ENCODE results near the gene SSUH2. TPM values are rescaled to one million over a fixed set of nuclear protein-coding genes. Genes with fewer than 3 reads are reported as not detected.
"Not testable (repeated sequence)": the region's sequence is repeated elsewhere in the genome, so short reads cannot be mapped to it uniquely, and the experiment has no call there.

Gene SSUH2
- polyA plus RNA-seq, 4 donors, result 3.9 to 4.5 (median 4.1) TPM

DNA sequence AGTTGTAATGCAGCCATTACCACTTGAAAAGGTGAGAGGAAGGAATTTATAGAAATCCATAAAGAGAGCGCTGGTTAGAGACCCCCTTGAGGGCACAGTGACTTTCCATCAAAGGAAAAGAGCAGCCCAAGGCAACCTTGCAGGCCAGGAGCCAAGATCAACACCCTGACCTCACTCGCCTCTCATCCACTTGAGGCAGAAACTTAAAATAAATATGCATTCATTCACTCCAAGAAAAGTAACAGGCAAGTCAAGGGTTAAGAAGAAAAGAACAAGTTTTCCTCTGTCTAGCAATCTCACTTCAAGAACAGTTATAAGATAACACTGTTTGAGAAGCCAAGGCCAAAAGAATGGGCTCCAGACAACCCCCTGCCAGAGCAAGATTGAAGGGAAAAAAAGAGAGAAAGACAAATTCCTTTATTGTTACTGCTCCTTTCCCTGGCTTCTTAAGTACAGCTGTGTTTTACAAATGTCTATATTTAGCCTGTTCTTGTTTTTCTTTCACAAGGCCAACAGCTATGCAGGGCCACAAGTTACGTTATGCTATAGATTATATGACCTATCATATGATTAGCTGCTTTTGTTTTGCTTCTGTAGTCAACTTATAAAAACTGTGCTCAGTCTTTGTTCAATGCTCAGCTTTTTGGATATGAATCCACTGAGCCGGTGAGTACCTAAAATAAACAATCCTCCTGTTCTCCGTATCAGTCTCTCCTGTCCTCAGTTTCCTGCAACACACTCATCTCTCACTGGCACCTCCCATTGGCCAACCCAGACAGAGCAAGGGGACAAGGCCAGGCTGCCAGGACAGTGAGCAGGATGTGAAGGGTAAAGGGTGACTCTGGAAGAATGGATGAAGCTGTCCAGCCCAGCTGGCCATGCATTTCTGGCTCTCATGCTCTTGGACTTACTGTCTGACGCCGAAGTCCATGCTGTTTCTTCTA, 15.8 kb upstream of the SSUH2 start:
- DNase-seq (ENCODE audit: low read depth in 4 of 4, low spot score in 3 of 4), result peak in 2 of 4 donors; percentile 26 to 47

DNA sequence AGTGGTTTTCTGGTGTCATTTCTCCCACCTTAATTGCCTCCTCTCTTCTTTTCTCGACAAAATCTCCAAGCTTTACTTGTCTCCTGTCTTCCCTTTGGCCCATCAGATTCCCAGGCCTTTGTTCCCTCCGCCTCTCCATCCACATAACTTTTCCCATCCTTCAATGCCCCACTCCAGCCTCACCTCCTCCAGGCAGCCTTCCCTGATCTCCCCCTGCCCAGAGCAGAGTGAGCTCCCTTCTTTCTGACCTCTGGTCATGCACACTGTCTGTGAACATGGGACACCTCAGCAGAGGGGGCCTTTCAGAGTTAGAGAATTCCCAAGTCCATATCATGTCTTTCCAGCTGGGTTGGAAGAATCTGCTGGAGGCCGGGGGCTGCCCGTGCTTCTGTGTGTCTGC, 14.6 kb upstream of the SSUH2 start:
- DNase-seq (ENCODE audit: low read depth in 4 of 4, low spot score in 3 of 4), result no peak

DNA sequence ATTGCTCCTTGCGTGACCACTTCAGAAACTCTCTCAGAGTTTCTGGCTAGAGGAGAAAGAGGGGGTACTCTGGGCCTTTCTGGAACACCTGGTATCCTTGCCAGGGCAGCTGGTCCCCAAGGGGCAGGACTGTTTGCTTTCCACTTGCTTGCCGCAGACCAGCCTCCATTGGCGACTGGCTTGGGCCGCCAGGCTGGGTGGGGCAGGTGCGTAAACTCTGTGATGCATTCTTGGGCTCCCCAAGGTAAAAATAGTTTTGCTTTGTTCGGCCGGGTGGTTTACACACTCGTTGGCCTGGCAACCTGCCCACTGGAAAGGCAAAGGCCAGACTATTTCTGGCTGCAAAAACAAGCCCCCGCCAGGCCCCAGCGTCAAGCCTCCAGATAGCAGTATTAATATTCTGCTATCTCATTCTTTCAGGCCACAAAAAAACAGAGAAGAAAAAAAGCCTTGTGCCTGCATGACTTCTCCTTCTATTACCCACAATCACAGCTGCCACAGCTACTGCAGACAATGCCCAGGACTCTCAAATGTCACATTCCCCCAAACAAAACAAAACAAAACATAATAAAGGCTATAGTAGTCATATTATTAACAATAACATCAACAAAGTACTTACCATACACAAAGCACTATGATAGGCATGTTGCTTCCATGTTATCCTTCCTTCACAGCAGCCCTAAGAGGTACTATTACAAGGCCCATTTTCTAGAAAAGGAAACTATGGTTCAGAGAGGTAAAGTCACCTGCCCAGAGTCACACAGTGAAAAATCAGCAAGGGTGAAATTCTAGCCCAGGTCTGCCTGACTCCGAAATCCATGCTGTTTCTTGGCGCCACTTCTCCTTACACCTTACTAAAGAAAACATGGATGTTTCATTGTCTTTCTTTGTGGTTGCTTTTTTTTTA, 14.0 kb upstream of the SSUH2 start:
- DNase-seq (ENCODE audit: low read depth in 4 of 4, low spot score in 3 of 4), result peak in 2 of 4 donors; percentile 55 to 64

DNA sequence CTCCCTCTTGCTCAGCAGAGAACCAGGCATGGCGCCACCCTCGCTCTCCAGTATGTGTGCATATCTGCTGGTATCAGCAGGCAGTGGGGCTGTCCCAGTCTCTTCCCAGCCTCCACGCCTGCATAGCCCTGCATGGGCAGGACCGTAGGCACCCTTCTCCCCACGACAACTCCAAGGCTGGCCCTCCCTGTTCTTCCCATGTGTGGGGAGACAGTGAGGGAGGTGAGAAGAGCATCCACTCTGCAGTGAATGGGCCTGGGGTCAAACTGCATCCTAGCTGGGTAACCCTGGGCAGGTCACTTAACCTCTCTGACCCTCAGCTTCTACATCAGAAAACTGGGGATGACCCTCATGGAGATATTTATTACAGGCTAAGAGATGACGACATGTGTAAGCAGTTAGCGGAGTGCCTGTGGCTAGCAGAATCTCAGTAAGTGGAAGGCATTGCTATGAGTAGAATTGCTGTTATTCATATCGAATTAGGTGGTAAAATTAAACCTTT, 13.3 kb upstream of the SSUH2 start:
- DNase-seq (ENCODE audit: low read depth in 4 of 4, low spot score in 3 of 4), result no peak

DNA sequence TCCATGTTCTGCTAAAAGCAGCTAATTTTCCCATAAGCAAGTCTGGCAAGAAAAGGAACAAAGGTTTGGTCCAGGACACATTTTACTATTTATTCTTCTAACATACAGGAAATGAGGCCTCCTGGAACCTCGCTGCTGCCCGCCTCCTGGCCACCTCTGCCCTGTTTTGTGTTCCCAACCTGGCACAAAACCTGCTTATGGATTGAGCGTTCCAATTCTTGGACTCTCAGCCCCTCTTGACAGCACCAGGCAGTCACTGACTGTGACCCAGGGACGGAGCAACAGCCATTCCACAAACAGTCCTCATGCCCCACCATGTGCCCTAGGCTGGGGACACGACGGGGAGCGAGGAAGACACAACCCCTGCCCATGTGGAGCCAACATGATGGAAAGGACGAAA, 11.6 kb upstream of the SSUH2 start:
- DNase-seq (ENCODE audit: low read depth in 4 of 4, low spot score in 3 of 4), result no peak

DNA sequence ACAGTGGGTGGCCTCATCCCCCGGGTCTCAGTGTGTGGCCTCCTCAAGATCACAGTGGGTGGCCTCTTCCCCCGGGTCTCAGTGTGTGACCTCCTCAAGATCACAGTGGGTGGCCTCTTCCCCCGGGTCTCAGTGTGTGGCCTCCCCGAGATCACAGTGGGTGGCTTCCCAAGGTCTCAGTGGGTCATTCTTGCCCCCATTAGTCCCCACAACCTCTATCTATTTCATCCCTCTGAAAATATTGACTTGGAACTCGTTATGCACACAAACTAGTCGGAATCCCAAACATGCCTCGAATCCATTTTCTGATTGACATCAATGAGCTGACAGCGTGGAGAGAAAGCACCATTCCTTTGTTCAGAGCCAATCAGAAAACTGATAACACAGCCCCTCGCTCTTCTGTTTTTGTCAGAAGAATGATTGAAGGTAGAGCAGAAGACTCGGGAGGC, 10.8 kb upstream of the SSUH2 start:
- DNase-seq (ENCODE audit: low read depth in 4 of 4, low spot score in 3 of 4), result no peak

DNA sequence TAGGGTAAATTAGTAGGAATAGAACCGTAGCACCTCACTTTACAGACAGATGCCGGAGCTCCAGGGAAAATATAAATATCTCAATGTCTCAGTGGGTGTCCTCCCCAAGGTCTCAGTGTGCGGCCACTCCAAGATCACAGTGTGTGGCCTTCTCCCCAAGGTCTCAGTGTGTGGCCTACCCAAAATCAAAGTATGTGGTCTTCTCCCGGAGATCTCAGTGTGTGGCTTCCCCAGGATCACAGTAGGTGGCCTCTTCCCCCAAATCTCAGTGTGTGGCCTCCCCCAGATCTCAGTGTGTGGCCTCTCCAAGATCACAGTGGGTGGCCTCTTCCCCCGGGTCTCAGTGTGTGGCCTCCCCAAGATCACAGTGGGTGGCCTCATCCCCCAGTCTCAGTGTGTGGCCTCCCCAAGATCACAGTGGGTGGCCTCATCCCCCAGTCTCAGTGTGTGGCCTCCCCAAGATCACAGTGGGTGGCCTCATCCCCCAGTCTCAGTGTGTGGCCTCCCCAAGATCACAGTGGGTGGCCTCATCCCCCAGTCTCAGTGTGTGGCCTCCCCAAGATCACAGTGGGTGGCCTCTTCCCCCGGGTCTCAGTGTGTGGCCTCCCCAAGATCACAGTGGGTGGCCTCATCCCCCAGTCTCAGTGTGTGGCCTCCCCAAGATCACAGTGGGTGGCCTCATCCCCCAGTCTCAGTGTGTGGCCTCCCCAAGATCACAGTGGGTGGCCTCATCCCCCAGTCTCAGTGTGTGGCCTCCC, 10.2 kb upstream of the SSUH2 start:
- DNase-seq (ENCODE audit: low read depth in 4 of 4, low spot score in 3 of 4), result not testable (repeated sequence)

DNA sequence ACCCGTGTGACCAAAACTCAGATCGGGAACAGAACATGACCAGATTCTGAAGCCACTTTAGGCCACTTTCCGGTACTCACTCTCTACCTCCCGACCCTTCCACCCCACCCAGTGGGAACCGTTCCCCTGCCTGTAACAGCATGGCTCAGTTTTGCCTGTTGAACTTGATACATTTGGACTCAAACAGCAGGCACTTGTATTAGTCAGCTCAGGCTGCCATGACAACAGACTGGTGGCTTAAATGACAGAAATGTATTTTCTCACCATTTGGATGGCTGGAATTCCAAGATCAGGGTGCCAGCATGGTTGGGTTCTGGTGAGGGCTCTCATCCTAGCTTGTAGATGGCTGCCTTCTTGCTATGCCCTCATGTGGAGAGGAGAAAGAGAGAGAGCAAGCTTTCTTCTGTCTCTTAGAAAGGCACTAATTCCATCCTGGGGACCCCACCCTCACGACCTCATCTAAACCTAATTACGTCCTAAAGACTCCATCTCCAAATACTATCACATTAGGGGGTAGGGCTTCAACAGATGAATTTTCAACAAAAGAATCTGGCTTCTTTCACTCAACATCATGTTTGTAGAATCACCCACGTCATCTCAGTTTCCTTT, 9.3 kb upstream of the SSUH2 start:
- DNase-seq (ENCODE audit: low read depth in 4 of 4, low spot score in 3 of 4), result no peak

DNA sequence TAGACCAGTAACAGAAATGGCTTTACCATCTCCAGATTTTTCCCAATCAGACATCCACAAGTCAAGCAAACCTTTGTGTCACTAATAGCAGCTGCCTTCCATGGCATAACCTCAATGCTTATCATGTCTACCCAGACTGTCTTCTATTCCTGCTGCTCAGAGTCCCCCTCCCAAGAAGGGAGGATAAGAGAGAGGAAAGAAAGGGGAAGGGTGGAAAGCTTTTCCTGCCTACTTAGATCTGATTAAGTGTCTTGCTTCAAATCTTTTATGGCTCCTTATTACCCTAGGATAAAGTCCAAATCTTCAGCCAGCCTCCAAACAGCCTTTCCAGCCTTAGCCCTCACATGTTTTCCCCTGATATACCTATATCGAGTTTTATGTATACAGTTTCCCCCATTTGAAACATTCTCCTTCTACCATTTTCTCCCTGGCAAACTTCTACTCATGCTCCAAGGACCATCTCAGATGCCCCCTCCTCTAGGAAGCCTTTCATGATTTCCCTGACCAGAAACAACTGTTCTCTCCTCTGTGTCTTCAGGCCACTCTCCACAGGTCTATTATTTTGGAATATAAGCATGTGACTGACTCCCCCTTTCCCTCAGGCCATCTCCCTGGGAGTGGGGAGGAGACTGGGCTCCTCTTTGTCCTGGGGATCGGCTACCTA, 7.9 kb upstream of the SSUH2 start:
- DNase-seq (ENCODE audit: low read depth in 4 of 4, low spot score in 3 of 4), result no peak

DNA sequence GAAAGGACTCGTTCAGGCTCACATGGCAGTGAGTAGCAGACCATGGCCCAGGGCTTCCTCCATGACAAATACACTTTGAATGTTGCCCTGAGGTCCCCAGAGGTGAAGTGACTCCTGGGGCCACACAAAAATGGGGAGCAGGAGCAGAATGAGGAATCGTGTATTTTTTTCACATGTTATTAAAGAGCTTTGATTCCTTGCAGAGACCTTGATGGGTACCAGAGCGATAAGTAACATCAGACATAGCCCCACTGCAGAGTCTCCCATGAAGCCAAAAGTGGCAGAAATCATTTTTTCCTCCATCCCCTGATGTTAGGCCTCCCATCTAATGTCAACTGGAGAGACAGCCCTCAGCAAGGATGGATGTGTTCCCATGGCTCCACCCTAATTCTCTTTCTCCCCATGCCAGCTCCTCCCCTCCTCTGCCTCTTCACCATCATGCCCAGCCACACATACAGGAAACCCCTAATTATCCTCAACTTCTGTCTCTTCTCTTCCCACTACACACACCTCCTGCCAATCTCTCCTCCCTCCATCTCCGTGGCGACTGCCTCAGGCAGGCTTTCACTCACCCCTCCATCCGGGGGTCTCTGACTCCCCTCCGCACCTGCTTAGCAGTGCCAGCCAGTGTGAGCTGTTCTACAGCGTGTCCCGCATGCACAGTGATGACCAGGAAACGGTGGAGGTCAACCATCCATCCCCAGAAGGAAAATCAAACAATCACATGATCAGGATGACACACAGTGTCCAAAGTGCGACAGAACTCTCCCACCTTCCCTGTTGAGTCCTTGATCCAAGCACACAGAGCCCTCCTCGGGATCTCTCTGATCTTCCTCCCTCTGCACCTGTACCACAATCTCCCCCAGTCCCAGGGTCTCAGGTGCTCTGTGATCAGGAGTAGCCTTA, 7.1 kb upstream of the SSUH2 start:
- no peak for DNase-seq (ENCODE audit: low read depth in 4 of 4, low spot score in 3 of 4)

DNA sequence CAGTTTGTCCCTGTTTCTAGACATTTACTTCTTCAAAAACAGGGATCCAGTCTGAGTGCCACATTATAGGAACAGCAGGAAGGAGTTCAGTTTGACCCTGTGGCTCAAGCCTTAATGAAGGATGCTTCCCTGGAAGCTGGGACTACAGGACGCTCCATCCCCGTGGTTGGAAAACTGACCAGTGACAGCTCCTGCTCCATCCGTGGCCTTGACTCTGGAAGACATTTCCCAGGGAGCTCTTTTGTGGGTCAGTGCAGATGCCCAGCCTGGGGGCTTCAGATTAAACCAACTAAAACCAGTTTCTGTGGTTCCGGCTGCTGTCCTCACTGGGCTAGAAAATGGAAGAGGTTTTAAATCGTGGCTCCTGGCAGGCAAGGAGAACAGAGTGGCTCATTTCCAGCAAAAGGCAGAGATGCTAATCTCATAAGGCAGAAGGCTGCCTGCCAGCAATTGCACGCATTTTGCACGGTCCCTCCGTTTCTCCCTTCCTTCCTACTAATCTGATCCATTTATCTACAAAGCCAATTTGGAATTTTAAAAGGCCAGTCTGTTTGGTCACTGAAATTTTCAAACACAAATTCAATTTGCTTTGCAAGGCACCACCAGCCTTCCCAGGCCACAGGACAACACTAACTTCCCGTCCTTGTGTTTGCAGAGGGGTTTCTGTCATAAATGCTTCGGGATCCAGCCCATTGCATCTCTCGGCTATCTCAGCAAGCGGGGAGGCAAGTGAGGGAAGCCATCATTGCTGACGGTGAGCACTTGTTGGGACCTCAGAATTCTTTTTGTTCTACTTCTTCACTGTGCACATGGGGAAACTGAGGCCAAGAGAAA, 6.2 kb upstream of the SSUH2 start:
- DNase-seq (ENCODE audit: low read depth in 4 of 4, low spot score in 3 of 4), result no peak

DNA sequence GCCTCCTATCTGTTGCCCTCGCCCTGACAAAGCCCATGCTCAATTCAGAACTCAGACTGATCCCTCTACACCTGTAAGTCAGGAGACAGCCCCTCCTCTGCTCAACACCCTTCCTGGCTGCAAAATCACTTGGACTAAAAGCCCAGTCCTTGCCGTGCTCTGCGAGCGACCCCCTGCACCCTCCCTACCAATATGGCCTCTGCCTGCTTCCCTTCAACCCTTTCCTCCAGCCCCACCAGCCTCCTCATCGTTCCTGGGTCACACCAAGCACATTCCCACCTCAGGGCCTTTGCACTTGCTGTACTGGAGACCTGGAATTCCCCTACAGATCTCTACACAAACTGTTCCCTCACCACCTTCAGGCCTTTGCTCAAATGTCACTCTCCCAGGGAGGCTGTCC, 5.2 kb upstream of the SSUH2 start:
- DNase-seq (ENCODE audit: low read depth in 4 of 4, low spot score in 3 of 4), result no peak

DNA sequence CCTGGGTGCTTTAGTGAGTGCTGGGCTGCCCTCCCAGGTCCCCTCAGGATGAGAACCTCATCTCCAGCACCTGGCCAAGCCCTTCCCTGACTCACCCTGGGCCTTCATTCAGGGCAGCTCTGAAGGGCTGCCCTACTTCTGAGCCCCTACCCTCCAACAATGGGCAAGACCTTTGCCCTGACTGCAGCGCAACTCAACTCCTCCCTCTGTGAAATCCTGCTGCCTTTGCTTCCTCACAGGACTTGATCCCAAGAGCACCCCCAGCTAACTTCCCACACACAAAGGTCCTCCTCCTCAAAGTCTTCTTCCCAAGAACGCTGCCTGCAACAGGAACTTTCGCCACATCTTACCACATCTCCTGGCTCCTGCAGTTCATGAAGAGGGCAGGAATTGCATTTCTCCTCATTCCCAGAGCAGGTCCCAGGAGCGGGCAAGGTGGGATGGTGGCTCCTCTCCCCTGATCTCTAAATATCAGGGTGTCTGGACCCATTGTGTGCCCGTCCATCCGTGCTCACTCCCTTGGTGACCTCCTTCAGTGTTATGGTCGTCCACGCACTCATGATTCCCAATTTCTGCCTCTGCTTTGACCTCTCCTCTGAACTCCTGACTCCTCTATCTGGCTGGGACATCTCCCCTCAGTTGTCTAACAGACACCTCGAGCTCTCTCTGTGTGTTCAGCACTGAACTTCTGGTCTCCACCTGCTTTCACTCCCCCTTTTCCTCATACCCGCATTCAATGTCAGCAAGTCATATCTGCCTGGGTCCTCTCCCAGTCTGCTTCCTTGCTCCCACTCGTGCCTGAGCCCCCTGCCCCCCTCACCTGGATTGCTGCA, 4.5 kb upstream of the SSUH2 start:
- no peak for DNase-seq (ENCODE audit: low read depth in 4 of 4, low spot score in 3 of 4)

DNA sequence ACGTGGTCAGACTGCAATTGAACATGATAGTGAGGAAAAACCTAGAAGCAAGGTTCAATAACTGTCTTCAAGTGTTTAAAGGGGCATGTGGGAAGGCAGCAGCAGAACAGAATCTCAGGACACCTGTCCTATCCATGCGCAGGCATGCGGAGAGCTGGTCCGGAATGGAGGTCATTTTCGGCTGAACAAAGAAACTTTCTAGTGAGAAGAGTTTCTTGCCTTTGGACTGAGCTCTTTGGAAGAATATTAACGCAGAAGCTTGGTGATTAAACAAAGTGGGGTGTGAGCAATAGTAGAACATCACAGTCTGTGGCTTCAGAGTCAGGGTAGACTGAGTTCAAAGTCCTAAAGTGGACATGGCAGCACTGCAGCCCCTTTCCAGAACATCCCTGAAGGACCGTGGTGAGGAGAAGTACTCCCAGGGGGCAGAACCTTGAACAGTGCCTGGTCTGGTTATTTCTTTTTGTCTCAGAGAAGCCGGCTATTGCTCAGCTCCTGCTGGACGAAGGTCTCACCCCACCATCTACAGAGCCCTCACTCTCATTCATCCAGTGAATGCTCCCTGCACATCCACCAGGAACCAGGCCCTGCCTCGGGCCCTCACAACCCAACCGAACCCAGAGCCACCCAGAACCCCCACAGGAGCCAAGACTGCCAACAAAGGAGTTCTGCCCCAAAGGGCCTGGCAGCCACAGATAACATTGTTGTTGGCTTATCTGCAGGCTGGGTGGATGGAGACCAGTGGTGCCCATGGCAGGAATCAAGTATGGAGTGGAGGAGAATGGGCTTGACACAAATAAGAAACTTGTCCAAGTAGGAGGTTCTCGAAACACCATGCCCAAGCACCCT, 2.8 kb upstream of the SSUH2 start:
- DNase-seq (ENCODE audit: low read depth in 4 of 4, low spot score in 3 of 4), result no peak

DNA sequence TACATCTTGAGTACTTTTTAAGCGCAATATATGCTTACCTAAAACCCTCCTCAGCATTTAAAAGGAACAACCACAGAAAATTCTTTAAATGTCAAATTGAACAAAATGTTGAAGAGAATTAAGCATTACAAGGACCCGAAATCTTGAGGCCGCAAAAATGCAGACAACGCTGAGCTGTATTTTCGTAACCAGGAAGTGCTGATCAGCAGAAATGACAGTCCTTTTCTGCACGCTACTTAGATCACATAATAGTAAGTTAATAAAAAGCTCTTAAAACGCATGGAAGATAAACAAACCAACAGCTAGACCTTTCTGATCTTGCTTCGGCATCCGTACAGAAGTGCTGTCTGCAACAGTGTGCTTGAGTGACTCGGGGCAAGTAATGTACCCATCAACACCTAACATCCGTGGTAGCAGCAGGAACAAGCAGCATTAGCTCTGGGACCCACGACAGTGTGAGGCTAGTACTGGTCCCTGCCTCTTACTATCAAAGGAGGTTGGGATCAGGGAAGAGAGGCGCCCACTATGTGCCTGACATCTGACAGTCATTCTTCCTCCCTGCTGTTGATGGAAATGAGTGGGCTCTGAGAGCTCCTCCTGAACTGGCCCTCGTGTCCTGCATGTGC, 1.8 kb upstream of the SSUH2 start:
- DNase-seq (ENCODE audit: low read depth in 4 of 4, low spot score in 3 of 4), result no peak

Measured in right renal pelvis (tissue), 4 donors.